Kidney capillary endothelial cell (primary cell): ENCODE measurements around the gene RCAN2.

ENCODE experiments used
- DNase-seq: peaks from one replicate; pipeline ENCODE4 v3.0.0-alpha.2; 2018; ENCODE audit warnings: low spot score

The RCAN2 gene

GRCh38 chr6:46215777-46216176, 275.5 kb downstream of the RCAN2 start:
- no peak for DNase-seq

DNA sequence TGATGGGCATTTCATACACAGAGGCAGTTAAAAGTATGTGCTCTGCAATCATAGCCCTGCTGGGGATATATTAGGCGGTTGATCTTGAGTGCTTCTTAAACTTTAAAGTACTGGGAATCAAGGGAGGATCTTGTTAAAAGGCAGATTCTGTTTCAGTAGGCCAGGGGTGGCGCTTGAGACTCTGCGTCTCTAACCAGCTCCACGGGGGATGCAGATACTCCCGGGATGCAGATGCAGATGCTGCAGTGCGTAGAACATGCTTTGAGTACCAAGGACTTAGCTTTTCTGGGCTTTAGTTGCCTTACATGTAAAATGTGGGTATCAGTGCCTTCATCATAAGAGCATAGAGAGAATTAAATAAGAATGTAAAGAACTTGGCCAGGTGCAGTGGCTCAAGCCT, 276.0 kb downstream of the RCAN2 start:
- no peak for DNase-seq

DNA sequence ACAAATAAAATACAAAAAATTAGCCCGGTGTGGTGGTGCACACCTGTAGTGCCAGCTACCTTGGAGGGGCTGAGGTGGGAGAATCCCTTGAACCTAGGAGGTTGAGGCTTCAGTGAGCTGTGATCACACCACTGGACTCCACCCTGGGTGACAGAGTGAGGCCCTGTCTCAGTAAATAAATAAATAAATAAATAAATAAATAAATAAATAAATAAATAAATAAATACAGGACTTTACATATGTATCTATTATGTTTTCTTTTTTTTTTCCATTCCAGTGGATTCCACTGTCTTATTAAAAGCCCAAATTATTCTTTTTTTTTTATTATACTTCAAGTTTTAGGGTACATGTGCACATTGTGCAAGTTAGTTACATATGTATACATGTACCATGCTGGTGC, 279.3 kb downstream of the RCAN2 start:
- no peak for DNase-seq

DNA sequence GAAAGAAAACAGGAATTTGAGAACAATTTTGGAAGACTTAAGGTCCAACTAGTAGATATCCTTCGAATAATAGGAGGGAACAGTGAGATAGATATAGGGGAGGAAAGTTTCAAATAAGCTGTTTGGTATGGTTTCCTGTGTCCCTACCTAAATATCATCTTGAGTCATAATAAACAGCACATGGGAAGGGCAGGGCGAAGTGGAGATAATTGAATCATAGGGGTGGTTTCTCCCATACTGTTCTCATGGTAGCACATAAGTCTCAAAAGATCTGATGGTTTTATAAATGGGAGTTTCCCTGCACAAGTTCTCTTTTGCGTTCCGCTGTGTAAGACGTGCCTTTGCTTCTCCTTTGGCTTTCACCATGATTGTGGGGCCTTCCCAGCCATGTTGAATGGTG, 281.0 kb downstream of the RCAN2 start:
- DNase-seq = no peak

DNA sequence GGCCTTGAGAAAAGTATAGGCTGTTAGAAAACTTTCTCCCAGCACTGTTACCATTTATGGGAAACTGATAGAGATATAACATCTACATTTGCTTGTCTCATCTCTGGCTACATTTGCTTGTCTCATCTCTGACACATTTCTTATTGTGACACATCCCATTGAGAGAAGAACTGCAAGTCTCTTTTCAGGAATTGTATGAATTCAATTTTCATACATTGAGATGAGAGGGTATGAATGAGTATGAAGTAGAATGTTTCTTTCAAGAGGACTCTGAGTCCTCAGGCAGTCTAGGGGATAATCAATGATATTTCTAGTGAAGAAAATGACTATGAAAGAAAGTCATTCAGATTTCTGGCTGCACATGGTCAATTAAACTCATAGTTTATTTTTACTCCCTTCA, 282.9 kb downstream of the RCAN2 start:
- no peak for DNase-seq

- DNase-seq = no peak
These were observed 284.1 kb downstream of the RCAN2 start for GRCh38 chr6:46207174-46207573.

- no peak for DNase-seq
These were observed 286.2 kb downstream of the RCAN2 start for GRCh38 chr6:46204880-46205650.

DNA sequence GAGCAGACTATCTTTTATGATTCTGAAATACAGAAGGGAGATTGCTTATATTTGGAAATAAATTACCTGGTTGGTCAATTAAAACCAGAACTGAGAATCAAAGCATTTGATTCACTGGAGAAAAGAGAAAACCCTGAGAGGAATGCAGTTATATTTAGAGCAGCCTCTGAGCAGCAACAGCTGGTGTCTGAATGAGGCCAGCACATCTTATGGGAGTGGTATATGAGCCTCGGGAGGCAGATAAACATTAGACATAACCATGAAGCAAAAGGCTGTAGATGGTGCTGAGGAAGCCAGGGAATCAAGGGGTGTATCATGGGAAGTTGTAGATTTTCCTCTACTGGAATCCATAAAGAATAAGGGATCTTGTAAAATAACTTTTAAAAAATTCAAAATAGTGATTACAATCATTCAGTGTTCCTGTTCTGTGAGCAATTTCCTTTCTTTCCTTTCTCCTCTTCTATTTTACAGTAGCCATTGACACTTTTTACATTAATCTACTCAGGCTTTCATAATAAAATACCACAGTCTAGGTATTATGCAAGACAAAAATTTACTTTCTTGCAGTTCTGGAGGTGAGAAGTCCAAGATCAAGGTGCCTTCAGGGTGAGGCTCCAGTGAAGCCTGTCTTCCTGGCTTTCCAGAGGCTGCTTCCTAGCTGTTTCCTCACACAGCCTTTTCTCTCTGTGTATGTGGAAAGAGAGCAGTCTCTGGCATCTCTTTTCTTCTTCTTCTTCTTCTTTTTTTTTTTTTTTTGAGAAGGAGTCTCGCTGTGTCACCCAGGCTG, 287.7 kb downstream of the RCAN2 start:
- no peak for DNase-seq

DNA sequence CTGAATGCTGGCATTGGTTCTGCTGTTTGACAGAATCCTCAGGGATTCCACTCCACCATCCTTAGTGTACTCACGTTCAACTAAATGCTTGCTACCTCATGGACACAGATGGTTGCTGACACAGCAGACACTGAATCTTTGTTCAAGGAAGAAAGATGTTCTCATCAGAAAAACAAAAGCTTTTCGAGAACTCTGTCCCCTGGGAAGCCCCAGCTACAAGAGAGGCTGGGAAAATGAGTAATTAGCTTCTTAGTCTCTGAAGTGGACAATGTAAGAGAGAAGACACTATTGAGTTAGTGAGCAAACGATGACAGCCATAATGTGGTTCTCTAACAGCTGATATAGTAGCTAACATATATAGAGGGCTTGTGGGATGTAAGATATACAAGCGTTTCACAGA, 289.5 kb downstream of the RCAN2 start:
- no peak for DNase-seq

DNA sequence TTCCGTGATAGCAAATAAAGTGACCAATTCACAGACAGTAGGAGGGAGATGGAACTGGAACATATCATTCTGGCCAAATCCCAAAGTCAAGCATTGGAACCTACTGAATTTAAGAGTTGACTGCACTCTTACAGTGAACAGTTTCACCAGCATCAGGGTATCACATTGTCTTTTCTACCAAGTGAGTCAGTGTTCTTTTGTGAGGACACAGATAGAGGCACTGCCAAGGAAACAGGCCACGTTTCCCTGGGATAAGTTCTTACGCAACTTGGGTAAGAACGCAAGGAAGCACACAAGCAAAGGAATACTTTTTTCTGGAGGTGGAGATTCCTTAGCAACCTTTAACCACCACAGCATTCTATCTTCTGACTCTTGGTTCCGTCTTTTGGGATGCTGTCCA, 291.9 kb downstream of the RCAN2 start:
- DNase-seq = no peak

GRCh38 chr6:46191961-46192360, 299.3 kb downstream of the RCAN2 start:
- no peak for DNase-seq

GRCh38 chr6:46190889-46191288, 300.4 kb downstream of the RCAN2 start:
- DNase-seq = no peak

GRCh38 chr6:46189726-46190125, 301.5 kb downstream of the RCAN2 start:
- DNase-seq = no peak

DNA sequence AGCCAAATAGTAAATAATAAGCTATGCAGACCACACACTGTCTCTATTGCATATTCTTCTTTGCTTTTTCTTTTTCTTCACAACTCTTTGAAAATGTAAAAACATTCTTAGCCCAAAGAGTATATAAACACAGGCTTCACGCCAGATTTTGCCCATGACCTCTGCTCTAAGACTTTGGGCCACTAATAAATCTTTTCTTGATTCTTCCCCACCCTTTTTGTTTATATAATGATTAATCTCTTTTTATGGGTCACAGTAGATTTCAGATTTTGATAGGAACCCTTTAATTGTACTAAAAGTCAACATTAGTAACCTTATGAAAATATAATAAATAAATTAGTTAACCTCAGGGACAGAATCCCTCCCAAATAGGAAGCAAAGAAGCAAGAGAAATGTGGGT, 304.7 kb downstream of the RCAN2 start:
- DNase-seq = no peak

- peak; percentile 30 for DNase-seq
These were observed 307.1 kb downstream of the RCAN2 start for GRCh38 chr6:46184114-46184513.

- no peak for DNase-seq
These were observed 315.3 kb downstream of the RCAN2 start for GRCh38 chr6:46175976-46176375.

- no peak for DNase-seq
These were observed 315.8 kb downstream of the RCAN2 start for GRCh38 chr6:46175446-46175845.

- no peak for DNase-seq
These were observed 316.3 kb downstream of the RCAN2 start for GRCh38 chr6:46174904-46175303.

DNA sequence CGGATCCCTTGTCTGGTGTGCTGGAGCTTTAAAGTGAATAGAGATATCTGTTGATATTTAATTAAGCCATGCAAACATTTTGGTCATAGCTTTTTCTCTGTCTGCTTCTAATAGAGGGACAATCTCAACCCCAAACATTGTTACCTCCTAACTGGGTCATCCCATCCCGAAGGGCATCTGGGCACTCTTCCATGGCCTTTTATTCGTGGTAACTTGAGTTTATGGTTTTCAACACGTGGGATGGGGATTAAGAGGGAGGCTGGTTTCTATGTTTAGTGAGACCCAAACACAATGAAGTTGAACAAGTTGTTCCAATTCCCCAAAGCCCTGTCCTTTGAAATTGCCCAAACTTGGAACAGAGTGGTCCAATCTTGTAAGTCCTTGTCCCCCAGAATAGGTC, 319.1 kb downstream of the RCAN2 start:
- DNase-seq = no peak
